Measurements from ENCODE around the gene SCD5. TPM values are rescaled to one million over a fixed set of nuclear protein-coding genes. Genes with fewer than 3 reads are reported as not detected.

The SCD5 gene
- total RNA-seq, 1 donor: 6.9 TPM

- DNase-seq (ENCODE audit: low read depth): no peak
- TF ChIP-seq CTCF (IDR thresholded peaks at IDR 0.05; ENCODE audit: insufficient read depth, low read depth, low read length): no peak
- H3K4me3 ChIP-seq (ENCODE audit: low read depth, low read length): no peak overlapping the region
These were observed 214.6 kb downstream of the SCD5 start for GRCh38 chr4:82583897-82584587.

GRCh38 chr4:82579932-82580331 lies 218.7 kb downstream of the SCD5 start:
- TF ChIP-seq CTCF (IDR thresholded peaks at IDR 0.05; ENCODE audit: insufficient read depth, low read depth, low read length): no peak
- DNase-seq (ENCODE audit: low read depth): no peak
- no peak overlapping the region for H3K4me3 ChIP-seq (ENCODE audit: low read depth, low read length)

Small RNA genes lying within 50 kb of the gene (small RNA-seq; reads per million reads assigned to genes)
- not detected for gene MIR575

Other genes with a start within 250 kb of the SCD5 start
- under 0.01 and 0.43 TPM in 2 replicates for gene TMEM150C, start 236.8 kb downstream of the SCD5 start, total RNA-seq
- 381 and 523 TPM in 2 replicates for gene SEC31A, start 92.4 kb upstream of the SCD5 start, total RNA-seq
- gene THAP9, start 101.9 kb upstream of the SCD5 start, total RNA-seq: 2.3 and 3.9 TPM in 2 replicates
- 12.6 and 16.8 TPM in 2 replicates for gene LIN54, start 212.0 kb upstream of the SCD5 start, total RNA-seq
- 101 and 106 TPM in 2 replicates for gene COPS4, start 236.4 kb upstream of the SCD5 start, total RNA-seq

All from fibroblast of villous mesenchyme (primary cell).